ENCODE data around the gene IFIT3. TPM values are rescaled to one million over a fixed set of nuclear protein-coding genes. Genes with fewer than 3 reads are reported as not detected.
A peak's percentile ranks its signal among the peaks of the same experiment; 100 is the strongest.

The IFIT3 gene
- total RNA-seq, 1 donor from 2014 or later = 47.2 TPM

DNA sequence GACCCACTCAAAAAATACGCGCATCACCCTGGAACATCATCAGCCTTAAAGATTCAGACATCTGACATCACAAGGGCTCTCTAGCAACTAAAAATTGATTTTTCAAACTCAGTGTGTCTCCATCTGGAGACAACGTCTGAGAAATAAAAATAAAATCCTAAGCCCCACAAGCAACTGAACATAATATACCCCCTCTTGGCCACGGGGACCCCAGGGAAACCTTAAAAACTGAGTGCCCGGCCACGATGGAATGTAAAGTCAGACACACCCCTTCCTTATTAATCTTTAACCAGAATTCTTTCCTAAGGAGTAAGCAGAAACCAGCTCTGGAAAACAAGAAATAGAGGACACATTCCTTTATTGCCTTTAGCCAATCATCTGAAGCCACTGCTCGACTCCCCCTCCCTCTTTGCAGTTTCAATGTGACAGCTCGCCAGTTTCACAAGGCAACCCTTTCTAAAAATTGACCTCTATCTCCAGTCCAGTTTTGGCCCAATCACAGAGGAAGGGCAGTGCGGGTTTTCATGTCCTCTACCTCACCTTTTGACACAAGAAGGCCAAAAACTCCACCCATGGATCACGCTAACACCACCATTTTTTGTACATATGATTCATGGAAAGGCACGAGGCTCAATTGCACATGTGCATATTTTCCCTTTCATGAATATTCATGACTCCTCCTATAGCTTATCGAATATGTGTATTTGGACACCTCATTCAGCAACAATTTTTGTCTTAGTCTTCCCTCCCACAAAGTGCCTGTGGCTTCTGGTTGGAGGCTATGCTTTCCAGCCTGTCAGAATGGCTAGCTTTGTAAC, 24.2 kb downstream of the IFIT3 start:
- DNase-seq (ENCODE audit: extremely low read depth, low read depth, low spot score) = no peak

DNA sequence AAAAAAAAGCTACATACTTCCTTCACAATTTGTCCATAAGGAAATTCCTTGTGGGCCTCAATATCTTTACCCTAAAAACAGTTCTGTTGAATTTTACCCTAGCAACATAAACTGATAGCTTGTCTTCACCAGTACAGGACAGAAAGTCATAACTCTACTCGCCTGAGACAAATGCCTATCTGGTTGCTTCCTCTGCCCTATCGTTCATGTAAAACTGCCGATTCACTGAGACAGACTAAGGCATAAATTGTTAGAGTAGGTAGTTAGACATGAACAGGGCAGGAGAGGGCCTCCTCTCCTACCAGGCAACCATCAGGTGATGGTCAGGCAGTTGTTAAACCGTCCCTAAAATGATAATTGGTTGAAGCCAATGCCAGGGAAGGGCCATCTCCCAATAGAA, 25.0 kb downstream of the IFIT3 start:
- DNase-seq (ENCODE audit: extremely low read depth, low read depth, low spot score) = no peak

DNA sequence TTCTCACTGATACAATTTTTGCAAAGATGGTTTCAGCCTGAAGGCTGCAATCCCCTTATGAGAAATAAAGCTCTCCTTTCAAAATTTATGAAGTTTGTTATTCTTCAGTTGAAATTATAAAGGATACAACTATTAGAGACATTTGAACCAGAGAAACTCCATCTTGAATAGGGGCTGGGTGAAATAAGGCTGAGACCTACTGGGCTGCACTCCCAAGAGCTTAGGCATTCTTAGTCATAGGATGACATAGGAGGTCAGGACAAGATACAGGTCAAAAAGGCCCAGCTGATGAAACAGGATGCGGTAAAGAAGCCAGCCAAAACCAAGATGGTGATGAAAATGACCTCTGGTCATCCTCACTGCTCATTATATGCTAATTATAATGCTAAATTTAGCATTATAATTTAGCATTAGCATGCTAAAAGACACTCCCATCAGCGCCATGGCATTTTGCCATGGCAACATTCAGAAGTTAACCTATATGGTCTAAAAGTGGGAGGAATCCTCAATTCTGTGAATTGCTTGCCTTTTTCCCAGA, 27.7 kb downstream of the IFIT3 start:
- no peak for DNase-seq (ENCODE audit: extremely low read depth, low read depth, low spot score)

DNA sequence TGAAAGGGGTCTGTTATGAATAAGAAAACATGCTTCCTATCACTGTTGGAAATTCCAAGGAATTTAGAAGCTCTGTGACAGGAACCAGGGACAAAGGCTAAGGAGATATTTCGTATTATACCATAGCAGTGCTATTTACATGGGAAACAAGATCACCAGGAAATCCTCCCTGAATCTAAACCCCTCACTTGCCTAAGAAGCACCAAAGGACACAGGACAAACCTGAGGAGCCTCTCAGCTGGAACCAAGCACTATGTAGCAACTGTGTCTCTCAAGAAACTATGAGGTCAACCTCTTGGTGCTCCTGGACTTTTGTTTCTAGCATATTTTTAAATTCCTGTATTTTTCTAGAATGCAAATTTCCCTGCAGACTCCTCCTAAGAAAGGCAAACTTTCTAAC, 29.3 kb downstream of the IFIT3 start:
- DNase-seq (ENCODE audit: extremely low read depth, low read depth, low spot score) = no peak

DNA sequence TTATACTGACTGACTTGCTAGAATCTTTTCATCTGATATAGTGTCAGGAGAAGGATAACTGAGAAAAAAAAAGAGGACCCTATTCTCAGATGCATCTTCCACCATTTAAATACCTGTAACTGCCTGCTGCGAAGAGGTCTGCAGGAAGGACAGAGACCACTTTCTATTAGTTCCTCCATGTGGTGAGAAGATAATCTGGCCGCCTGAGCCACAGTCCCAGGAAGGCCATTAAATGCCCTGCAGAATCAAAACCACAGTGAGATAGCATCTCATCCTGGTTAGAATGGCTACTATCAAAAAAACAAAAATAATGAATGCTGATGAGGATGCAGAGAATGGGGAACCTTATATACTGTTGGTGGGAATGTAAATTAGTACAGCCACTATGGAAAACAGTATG, 30.2 kb downstream of the IFIT3 start:
- no peak for DNase-seq (ENCODE audit: extremely low read depth, low read depth, low spot score)

DNA sequence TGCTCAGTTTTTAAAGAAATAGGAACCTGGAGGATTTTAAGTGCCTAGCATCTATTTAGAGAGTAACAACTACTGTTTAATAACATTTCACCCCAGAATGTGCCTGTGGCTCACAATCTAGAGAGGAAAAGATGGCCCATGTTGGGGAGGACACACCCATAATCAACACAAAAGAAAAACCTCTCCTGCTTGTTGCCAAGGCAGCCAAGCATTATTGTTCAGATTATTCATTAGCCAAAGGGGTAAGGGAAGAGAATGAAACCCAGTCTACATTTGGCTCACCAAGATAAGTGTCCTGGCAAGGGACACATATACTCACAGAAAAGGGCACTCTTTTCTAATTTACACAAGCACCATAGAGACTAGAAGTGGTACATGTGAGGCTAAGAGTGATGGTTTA, 32.4 kb downstream of the IFIT3 start:
- no peak for DNase-seq (ENCODE audit: extremely low read depth, low read depth, low spot score)

DNA sequence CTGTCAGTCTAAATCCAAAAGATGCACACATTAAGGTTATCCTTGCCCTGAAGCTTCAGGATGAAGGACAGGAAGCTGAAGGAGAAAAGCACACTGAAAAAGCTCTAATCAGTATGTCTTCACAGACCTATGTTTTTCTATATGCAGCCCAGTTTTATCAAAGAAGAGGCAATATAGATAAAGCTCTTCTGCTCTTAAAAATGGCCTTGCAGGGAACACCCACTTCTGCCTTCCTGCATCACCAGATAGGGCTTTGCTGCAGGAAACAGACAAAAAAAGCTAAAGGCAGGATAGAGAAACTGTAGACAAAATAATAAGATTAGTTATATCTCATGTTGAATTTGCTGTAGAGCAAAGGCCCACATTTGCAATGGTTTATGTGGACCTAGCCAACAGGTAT, 35.1 kb downstream of the IFIT3 start:
- no peak for DNase-seq (ENCODE audit: extremely low read depth, low read depth, low spot score)

DNA sequence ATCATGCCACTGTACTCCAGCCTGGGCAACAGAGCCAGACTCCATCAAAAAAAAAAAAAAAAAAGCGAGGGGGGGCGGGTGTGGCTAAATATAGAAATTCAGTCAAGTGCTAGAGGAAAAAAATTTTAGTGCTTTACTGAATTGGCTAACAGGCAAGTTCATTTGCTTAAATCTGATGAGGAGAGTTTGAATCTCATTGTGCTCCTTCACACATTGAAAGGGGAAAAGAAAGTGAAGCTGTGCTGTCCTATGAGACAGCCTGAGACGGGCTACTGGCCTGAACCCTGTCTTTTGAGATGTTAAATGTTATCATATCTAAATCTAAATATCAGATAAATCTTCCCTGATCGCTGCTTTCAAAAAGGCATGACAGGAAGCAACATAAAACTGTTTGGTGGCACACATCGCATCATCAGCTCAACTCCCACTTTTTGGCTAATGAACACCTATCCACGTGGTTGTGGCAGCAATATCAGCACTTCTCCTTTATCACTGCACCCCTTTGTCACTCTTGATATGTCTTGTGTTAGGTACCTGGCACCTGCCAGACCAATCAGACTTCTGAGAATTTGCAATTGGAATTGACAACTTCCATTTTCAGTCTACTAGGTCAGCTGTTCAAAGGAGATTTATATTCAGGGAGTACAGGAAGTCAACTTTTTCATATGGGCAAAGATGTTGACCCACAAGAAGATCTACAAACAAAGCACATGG, 36.1 kb downstream of the IFIT3 start:
- no peak for DNase-seq (ENCODE audit: extremely low read depth, low read depth, low spot score)

DNA sequence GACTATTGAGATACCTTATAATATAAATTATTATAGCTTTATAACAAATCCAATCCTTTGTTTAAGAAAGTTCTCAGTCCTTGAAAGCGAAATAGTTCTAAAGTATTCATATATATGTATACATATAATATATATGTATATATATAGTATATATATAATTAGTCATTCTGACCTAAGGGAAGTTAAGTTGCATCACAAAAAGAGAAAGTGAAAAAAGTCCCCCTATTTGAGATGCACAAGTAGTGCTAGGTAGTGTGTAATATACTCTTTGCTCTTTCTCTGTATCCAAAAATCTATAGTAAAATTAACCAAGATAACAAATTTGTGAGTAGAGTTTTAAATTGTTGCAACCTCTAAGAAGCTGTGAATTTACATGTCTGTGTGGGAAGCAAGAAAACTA, 36.7 kb downstream of the IFIT3 start:
- no peak for DNase-seq (ENCODE audit: extremely low read depth, low read depth, low spot score)

DNA sequence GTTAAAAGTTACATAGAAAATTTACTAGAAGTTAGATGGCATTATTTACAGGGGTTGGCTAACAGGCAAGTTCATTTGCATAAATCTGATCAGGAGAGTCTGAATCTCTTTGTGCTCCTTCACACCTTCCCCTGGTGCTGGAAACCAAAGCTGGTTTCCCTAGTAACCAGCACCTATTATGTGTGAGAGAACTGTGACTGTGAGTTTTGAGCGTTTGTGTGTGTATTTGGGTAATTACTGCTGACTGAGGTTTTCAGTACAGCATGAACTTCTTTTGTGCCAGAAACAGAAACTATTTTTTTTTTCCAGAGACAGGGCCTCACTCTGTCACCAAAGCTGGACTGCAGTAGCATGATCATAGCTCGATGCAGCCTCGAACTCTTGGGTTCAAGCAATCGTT, 39.7 kb downstream of the IFIT3 start:
- DNase-seq (ENCODE audit: extremely low read depth, low read depth, low spot score) = no peak

DNA sequence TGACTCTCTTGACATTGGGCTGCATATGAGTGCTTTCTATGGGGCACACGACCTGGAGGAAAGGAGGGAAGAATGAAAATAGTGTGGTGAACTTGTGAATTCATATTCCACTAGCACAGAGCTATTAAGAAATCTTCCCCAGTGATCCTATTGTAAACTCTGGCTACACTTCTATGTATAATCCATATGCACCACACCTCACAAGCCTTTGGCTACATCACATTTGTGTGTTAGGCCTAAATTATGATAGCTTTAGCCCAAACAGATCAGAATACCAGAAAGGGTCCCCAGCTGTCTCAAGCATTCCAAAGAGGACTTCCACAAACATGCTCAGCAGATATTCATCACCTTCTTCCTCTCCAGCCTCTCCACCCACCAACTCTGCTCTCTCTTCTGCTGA, 40.3 kb downstream of the IFIT3 start:
- DNase-seq (ENCODE audit: extremely low read depth, low read depth, low spot score) = no peak

DNA sequence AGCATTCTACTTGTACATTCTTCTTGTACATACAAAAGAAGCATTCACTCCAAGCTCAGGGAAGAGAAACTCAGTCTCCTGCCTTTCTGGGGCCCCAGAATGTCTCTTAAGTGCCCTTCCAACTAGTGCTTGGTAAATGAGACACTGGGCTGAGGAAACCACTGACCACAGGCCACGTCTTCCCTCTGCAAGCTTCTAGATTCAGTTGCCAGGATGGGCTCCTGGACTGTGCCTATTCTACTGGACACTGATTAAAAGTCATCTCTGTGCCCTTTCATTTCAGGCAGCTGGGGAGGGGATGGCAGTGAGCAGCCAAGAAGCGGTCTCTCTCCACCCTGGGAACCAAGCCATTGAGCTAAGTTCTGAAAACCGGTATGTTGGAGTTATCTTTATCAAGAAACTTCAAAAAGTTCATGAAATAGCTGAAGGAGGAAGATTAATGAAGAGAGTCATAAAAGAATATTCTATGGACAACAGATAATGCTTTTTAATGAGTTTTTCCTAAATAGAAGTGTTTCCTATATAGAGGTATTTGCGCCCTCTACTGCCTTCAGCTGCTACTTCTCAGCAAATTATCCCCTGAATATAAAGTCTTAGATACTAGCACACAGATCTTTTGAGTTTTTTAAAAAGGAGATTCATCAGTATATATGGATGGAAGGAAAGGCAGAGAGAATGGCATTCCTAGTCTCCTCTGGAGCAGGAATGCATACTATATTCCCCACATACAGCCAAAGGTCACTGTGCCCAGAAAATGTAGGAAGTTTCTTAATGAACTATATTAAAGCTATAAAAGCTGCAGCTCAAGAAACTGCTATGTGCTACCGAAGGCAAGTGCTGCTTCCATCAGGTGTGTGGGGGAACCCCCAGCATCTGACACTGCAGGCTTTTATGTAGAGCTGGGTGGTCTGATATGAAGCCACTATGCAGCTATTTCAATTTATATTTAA, 41.6 kb downstream of the IFIT3 start:
- no peak for DNase-seq (ENCODE audit: extremely low read depth, low read depth, low spot score)

DNA sequence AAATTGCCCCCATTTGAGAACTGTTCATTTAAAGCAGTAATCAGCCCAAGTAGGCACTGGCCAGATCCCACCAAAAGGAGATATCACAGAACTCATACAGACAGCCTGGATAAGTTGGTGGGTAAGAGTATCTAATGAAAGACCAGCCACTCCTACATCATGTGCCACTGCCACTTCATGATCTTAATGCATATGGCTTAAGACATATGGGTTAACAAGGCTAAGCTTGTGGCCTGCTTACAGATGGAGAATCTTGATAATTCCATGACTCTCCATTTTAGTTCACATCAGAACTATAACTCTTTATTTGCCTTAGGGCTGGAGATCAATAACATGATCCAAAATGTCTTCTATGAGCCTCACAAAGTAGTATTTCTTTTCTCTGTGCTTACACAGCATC, 43.3 kb downstream of the IFIT3 start:
- no peak for DNase-seq (ENCODE audit: extremely low read depth, low read depth, low spot score)

DNA sequence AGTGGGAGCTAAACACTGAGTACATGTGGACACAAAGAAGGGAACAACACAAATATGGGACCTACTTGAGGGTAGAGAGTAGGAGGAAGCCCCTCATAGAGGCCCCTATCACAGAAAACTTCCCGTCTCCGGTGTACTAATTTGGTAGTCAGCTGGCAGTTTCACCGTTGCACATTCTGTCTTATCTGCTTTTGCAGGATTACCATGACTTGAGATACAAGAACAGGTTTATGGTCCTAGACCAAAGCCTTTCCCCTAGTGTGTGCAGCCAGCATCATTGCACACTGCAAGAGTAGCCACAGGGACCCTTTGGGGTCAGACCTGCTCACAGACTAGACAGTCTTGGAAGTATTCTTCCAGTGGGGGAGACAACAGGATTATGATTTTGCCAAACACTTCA, 44.2 kb downstream of the IFIT3 start:
- no peak for DNase-seq (ENCODE audit: extremely low read depth, low read depth, low spot score)

DNA sequence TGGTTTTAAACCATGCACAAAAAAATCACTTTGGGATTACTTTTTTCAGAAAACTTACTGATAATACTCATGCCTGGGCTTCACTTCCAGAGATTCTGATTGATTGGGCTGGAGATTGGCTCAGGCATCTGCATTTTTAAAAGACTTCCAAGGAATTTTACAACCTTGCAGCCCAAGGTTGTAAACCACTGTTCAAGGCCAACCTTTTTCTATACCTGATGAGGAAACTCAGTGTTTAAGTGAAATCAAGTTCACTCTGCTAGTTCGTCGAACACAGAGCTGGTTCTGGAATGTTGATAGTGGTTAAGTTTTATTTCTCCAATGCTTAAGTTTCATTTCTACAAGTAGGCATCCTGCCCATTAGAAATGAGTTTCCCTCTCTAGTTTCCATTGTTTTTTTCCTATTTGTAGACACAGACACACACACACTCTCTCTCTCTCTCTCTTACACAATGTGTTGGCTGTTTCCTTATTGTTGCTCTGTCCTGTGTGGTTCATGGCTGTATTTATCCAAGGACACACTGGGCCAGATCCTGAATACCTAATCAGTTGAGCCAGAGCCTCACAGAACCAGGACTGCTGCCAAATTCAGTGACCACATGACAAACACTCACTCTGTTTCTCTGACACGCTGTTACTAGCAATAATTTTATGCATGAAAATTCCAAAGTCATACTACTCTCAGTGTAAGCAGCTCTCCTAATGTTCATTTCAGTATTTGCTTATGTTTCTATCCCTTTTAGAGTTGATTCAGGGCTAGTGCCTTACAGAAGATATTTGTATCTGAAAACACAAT, 46.3 kb downstream of the IFIT3 start:
- DNase-seq (ENCODE audit: extremely low read depth, low read depth, low spot score) = peak; percentile 85

DNA sequence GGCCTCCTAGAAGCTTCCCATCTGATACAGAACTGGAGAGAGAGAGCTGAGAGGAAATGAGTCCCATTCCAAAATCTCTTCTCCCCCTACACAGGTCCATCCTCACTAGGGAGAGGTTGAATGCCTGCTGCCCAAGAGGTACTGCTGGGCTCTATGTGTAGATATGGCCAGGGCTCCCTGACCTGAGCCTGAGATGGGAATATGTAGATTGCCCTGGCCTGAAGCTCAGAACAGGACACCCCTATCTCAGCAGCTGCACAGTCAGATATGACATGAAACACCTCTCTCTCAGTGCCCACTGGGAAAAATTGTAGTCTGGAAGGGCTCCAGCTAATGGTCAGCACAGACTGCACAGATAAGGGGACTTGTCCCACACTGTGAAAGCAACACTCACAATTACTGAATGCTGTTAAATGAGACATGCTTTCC, 46.9 kb downstream of the IFIT3 start:
- DNase-seq (ENCODE audit: extremely low read depth, low read depth, low spot score) = no peak

DNA sequence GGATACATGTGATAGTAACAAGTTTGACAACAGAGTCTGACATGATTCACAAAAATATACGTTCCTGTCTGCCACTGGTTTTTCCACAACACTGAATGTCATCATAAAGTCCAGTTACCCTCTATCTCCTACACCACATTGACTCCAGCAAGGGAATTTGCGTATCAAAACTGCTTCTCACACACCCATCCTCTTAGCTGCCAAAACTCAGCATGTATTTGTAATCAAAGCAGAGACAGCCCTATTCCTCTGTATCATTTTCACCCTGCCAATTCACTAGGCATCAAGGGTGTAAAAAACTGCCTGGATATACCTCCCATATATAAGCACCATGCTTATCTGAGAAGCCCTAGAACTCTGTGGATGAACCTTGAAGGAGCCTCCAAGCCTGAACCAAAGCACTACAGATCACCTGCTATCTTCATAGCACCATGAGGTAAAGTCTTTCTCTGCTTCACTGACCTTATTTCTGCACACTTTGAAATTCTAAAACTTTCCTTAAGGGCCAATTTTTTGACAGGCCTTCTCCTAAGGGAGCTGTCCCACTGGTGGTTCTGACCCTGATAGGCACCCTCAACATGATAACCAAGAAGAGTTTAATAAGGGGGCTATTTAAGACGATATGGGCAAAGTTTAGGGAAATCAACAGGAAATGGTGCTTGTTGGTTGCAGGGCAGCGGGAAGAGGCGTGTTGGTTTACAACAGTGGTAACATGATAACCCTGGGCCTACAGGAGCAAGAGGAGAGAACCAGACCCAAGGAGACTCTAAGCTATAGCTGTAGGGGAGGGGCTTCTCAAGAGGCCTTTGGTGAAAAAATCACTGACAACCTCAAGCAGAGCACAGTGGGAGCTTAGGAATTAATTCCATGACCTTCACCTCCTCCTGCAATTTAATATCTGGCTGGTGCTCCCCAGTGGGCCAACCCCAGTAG, 50.2 kb downstream of the IFIT3 start, which contains the start of gene IFIT1B:
IFIT1B (plus strand) TSS at position 352 of the 933 bp plus-strand sequence; CDS start at position 432, 80 bp downstream.
- no peak for DNase-seq (ENCODE audit: extremely low read depth, low read depth, low spot score)

DNA sequence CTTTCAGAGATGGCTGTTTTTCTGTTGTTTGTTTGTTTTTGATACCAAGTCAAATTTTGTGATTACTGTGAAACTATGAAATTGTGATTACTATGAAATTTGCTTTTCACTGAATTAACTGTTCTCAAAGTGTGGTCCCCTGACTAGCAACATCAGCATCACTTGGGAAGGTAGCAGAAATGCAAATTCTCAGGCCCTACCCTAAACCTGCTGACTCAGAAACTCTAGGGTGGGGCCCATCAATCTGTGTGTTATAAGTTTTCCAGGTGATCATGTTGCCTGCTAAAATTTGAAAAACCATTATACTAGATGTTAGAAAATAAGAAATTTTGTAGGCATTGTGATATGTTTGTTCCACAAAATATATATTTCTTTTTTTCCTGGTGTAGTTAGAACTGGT, 51.3 kb downstream of the IFIT3 start:
- DNase-seq (ENCODE audit: extremely low read depth, low read depth, low spot score) = no peak

DNA sequence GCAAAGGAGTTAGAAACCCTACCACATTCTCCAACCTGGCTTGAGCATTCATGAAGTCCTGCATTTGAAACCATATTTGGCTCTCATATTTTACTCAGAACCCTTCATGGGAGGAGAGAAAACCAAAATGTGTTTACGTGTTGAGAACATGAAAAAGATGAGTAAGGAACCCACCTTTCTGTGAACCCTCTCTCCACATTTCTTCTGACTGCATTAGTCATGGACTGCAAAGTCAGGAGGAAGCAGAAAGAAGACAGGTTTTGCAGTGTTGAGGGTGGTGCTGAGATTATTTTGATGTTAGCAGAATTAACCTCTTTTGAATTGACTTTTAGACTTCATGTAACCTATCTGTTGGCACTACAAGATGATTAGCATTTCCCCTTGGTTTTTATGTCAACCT, 55.0 kb downstream of the IFIT3 start:
- no peak for DNase-seq (ENCODE audit: extremely low read depth, low read depth, low spot score)
